ENCODE data around the gene ZNF32. TPM values are rescaled to one million over a fixed set of nuclear protein-coding genes. Genes with fewer than 3 reads are reported as not detected.

Gene ZNF32
- total and polyA plus RNA-seq, 2 donors (not counting 3 experiments of a cell fraction or from before 2014, with no cell fraction given) = 12.5 to 14.4 TPM

GRCh38 chr10:43627942-43628341 lies 20.7 kb downstream of the ZNF32 start:
- FAIRE-seq (no peak), DNase-seq (ENCODE audit: low read depth, low spot score) (no peak)
- H3K4me2 ChIP-seq (ENCODE audit: insufficient read depth, low read length) = no peak overlapping the region
- dilution Hi-C loops (cut with MboI; ENCODE audit: extremely low pct_ligation_motif_present, low sequenced_read_pairs) (no loop called here), intact Hi-C loops (cut with micrococcal nuclease) (no loop called here)
- H3K9me1 ChIP-seq (replicated peaks; ENCODE audit: control insufficient read depth, extremely low read depth, insufficient read depth, low read length) = no peaks in the 10 kb centered on the region
- H3K9ac ChIP-seq (replicated peaks; ENCODE audit: extremely low read depth, insufficient read depth, low read length) = no peak overlapping the region
- CTCF ChIA-PET = no interaction called here
- no peaks in the 10 kb centered on the region for H3K9me3 ChIP-seq (replicated peaks; ENCODE audit: control insufficient read depth, insufficient read depth, low read length)
- BruUV-seq (replicated peaks) = no TSS peak
- no peak overlapping the region for H3K27ac ChIP-seq (ENCODE audit: insufficient read depth, low read depth, low read length)
- POLR2A ChIA-PET = no interaction called here
- H3K4me3 ChIP-seq (replicated peaks in 1 of 3; ENCODE audit: insufficient read depth in 1 of 3, low read depth in 1 of 3, low read length in 3 of 3) = no peak overlapping the region
- H3K79me2 ChIP-seq (ENCODE audit: control insufficient read depth, insufficient read depth, low read length) = no peaks in the 10 kb centered on the region
- no peak for TF ChIP-seq JUN (IDR thresholded peaks at IDR 0.05; ENCODE audit: borderline replicate concordance, insufficient read depth, insufficient read length, low read depth)
- no peaks in the 10 kb centered on the region for H3K4me1 ChIP-seq (ENCODE audit: control insufficient read depth, extremely low read depth, insufficient read depth, low read length)
- H2AFZ ChIP-seq (ENCODE audit: low read depth, low read length) = no peak overlapping the region
- no peaks in the 10 kb centered on the region for H4K20me1 ChIP-seq (replicated peaks; ENCODE audit: control insufficient read depth, extremely low read depth, insufficient read depth, low read length)
- no peaks in the 10 kb centered on the region for H3K27me3 ChIP-seq (ENCODE audit: control insufficient read depth in 2 of 2, insufficient read depth in 2 of 2, low read length in 2 of 2)
- no peaks in the 10 kb centered on the region for H3K36me3 ChIP-seq (ENCODE audit: control insufficient read depth in 2 of 2, extremely low read depth in 1 of 2, insufficient read depth in 2 of 2, low read length in 2 of 2)

GRCh38 chr10:43623351-43623750 lies 25.3 kb downstream of the ZNF32 start:
- ChIA-PET CTCF (no interaction called here), POLR2A (no interaction called here)
- H3K9ac ChIP-seq (replicated peaks; ENCODE audit: extremely low read depth, insufficient read depth, low read length) = no peak overlapping the region
- no peak overlapping the region for H3K27ac ChIP-seq (ENCODE audit: insufficient read depth, low read depth, low read length)
- peak overlapping the region; percentile 75 for H3K4me2 ChIP-seq (ENCODE audit: insufficient read depth, low read length)
- H3K9me1 ChIP-seq (replicated peaks; ENCODE audit: control insufficient read depth, extremely low read depth, insufficient read depth, low read length) = no peaks in the 10 kb centered on the region
- dilution Hi-C loops (cut with MboI; ENCODE audit: extremely low pct_ligation_motif_present, low sequenced_read_pairs) (no loop called here), intact Hi-C loops (cut with micrococcal nuclease) (no loop called here)
- no peaks in the 10 kb centered on the region for H3K27me3 ChIP-seq (ENCODE audit: control insufficient read depth in 2 of 2, insufficient read depth in 2 of 2, low read length in 2 of 2)
- no peaks in the 10 kb centered on the region for H3K9me3 ChIP-seq (replicated peaks; ENCODE audit: control insufficient read depth, insufficient read depth, low read length)
- no peak for TF ChIP-seq POLR2AphosphoS5 (IDR thresholded peaks at IDR 0.05; ENCODE audit: insufficient read depth, low read depth, low read length)
- no peak for TF ChIP-seq POLR2A (IDR thresholded peaks at IDR 0.05; ENCODE audit: low read depth, low read length)
- TF ChIP-seq JUN (IDR thresholded peaks at IDR 0.05; ENCODE audit: borderline replicate concordance, insufficient read depth, insufficient read length, low read depth) = no peak
- TF ChIP-seq FOS (IDR thresholded peaks at IDR 0.05; ENCODE audit: borderline replicate concordance, insufficient read depth, low read length) = no peak
- TF ChIP-seq, protein P1, sequence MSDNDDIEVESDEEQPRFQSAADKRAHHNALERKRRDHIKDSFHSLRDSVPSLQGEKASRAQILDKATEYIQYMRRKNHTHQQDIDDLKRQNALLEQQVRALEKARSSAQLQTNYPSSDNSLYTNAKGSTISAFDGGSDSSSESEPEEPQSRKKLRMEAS (IDR thresholded peaks at IDR 0.05; ENCODE audit: insufficient read depth, insufficient read length) = no peak
- TF ChIP-seq CTCF (IDR thresholded peaks at IDR 0.05; ENCODE audit: extremely low read depth in 1 of 2, insufficient read depth in 1 of 2, low read depth in 1 of 2, low read length in 2 of 2) = no peak
- no peak for TF ChIP-seq MYC (IDR thresholded peaks at IDR 0.05; ENCODE audit: low read depth, low read length)
- no peak for TF ChIP-seq EZH2 (IDR thresholded peaks at IDR 0.05; ENCODE audit: borderline replicate concordance, low read depth, low read length, severe bottlenecking)
- TF ChIP-seq GATA2 (IDR thresholded peaks at IDR 0.05; ENCODE audit: insufficient read depth, insufficient read length, low read depth, low read length) = no peak
- FAIRE-seq = no peak
- H4K20me1 ChIP-seq (replicated peaks; ENCODE audit: control insufficient read depth, extremely low read depth, insufficient read depth, low read length) = no peaks in the 10 kb centered on the region
- H2AFZ ChIP-seq (ENCODE audit: low read depth, low read length) = peak overlapping the region; percentile 82
- H3K79me2 ChIP-seq (ENCODE audit: control insufficient read depth, insufficient read depth, low read length) = no peaks in the 10 kb centered on the region
- no peaks in the 10 kb centered on the region for H3K4me1 ChIP-seq (ENCODE audit: control insufficient read depth, extremely low read depth, insufficient read depth, low read length)
- peak; percentile 32 for DNase-seq (ENCODE audit: low read depth, low spot score)
- BruUV-seq (replicated peaks) = no TSS peak
- no peaks in the 10 kb centered on the region for H3K36me3 ChIP-seq (ENCODE audit: control insufficient read depth in 2 of 2, extremely low read depth in 1 of 2, insufficient read depth in 2 of 2, low read length in 2 of 2)
- H3K4me3 ChIP-seq (replicated peaks in 1 of 3; ENCODE audit: insufficient read depth in 1 of 3, low read depth in 1 of 3, low read length in 3 of 3) = peak overlapping the region in 2 of 3 experiments; percentile 26 to 44
